ENCODE measurements around the gene HMX1. TPM values are rescaled to one million over a fixed set of nuclear protein-coding genes. Genes with fewer than 3 reads are reported as not detected.

The HMX1 gene
- total and polyA plus RNA-seq, 2 donors: 0.26 TPM; not detected in 1

DNA sequence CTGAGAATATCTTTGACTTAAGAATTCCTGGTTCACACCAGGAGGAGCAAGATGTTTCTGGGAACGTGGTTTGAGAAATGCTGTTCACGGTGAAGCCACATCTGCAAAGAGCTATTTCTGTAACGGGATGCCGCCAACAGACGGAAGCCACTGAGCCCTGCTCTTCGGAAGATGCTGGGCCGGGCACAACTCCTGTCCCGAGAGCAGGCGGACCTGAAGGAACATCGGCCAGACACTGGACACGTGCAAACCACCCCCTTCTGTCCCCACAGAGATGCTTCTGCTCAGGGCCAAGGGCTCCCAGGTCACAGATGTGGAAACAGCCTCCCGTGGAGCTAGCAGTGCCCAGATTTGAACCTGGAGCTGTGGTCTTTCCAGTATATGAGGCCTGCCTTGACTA, 24.3 kb downstream of the HMX1 start:
- no peaks in the 10 kb centered on the region for H3K4me1 ChIP-seq (ENCODE audit: insufficient read depth)
- H3K36me3 ChIP-seq (ENCODE audit: insufficient read depth): no peaks in the 10 kb centered on the region
- no peak overlapping the region for H3K27ac ChIP-seq (ENCODE audit: low read depth)
- WGBS: 70% methylated on average over 12 of the region's 12 CpGs
- no peak overlapping the region for H3K4me3 ChIP-seq (ENCODE audit: low read depth, low read length)
- DNase-seq (ENCODE audit: extremely low spot score): no peak

DNA sequence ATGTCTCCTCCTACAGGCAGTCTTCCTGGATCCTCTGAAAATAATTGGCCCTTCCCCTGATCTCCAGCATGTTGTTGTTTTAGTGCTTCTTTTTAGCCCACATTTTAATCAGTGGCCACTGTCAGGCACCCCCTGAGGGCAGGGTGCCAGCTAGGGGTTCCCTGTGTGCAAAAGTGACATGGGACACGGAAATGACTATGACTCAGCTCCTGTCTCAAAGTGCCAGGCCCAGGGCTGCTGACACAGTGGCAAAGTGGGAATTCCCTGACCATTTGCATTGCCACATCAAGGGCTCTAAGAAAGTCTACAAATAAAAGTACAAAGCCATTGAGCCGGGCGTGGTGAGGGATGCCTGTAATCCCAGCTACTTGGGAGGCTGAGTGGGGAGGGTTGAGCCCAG, 24.8 kb downstream of the HMX1 start:
- H3K36me3 ChIP-seq (ENCODE audit: insufficient read depth): no peaks in the 10 kb centered on the region
- WGBS: 73% methylated on average over 3 of the region's 3 CpGs
- no peak for DNase-seq (ENCODE audit: extremely low spot score)
- no peaks in the 10 kb centered on the region for H3K4me1 ChIP-seq (ENCODE audit: insufficient read depth)
- H3K4me3 ChIP-seq (ENCODE audit: low read depth, low read length): no peak overlapping the region
- H3K27ac ChIP-seq (ENCODE audit: low read depth): no peak overlapping the region

DNA sequence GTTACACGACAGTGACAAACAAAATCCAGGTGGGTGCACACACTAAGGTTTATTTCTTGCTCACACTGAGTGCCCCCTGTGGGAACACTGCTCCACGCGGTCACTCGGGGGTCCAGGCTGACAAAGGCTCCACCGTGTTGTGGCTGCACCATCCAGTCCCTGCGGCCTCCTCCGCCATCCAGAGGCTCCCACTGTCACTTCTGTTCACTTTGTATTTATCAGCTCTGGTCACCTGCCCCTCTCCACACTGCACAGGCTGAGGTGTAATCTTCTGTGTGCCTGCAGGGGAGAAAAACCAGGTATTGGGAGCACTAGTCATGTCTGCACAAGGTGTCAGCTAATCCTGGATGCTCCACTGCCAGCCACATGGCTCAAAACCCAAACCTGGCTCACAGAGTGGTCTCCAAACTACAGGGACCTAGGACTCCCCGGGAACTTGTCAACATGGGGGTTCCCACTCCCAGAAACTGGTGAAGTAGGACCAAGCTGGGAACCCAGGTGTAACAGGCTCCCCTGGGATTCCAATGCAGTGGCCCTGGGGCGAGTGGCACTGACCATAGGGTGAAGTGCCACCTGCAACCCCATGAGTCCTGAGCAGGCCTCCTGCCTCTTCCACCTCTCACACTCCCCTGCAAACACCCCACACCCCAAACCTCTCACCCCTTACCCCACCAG, 25.5 kb downstream of the HMX1 start:
- WGBS: 79% methylated on average over 9 of the region's 9 CpGs
- Histone ChIP-seq H3K4me3 (ENCODE audit: low read depth, low read length) (no peak overlapping the region), H3K4me1 (ENCODE audit: insufficient read depth) (no peaks in the 10 kb centered on the region), H3K36me3 (ENCODE audit: insufficient read depth) (no peaks in the 10 kb centered on the region), H3K27ac (ENCODE audit: low read depth) (no peak overlapping the region)
- DNase-seq (ENCODE audit: extremely low spot score): no peak

DNA sequence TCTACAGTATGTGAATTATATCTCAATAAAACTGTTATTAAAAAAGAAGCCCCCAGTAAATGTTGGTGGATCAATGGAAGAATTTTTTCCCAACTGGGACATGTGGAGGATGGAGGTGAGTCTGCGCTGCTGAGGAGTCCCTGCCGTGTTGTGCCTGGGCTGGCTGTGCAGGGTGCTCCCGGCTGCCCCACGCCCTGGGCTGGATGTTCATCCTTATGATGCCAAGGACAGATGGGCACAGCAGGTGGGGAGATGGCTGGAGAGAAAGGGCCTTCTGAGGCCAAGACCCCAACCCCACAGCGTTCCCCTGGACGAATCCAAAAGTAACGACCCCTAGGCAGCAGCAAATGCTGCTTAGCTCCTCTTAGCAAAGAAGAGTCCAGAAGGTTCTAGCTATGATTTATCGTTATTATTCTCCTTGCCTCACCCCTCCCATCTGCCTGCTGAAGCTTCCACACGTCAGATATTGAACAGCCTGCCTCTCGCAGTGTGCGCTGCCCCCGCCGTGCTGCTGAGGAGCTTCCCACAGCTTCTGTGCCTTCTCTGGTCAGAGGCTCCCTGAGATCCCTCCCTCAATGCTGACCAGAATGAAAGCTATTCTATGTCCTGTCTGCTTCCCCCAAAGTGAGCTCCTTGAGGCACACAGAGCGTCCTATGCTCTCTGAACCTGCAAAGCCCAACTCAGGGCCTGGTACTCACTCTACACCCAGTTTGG, 26.5 kb downstream of the HMX1 start:
- WGBS: 75% methylated on average over 14 of the region's 14 CpGs
- Histone ChIP-seq H3K36me3 (ENCODE audit: insufficient read depth) (no peaks in the 10 kb centered on the region), H3K4me1 (ENCODE audit: insufficient read depth) (no peaks in the 10 kb centered on the region), H3K4me3 (ENCODE audit: low read depth, low read length) (no peak overlapping the region), H3K27ac (ENCODE audit: low read depth) (no peak overlapping the region)
- DNase-seq (ENCODE audit: extremely low spot score): no peak

DNA sequence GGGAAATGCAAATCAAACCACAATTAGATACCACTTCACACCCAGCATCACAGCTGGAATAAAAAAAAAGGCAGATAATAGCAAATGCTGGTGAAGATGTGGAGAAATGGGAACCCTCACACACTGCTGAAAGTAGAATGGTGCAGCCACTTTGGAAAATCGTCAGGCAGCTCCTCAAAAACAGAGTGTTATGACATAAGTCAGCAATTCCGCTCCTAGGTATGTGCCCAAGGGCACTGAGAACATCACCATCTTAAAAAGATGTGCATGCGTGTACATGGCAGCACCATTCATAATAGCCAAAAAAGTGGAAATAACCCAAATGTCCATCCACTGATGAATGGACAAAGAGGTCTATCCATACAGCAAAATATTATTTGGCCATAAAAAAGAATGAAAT, 28.0 kb downstream of the HMX1 start:
- H3K4me3 ChIP-seq (ENCODE audit: low read depth, low read length): no peak overlapping the region
- H3K36me3 ChIP-seq (ENCODE audit: insufficient read depth): no peaks in the 10 kb centered on the region
- 87% methylated on average over 3 of the region's 3 CpGs for WGBS
- no peaks in the 10 kb centered on the region for H3K4me1 ChIP-seq (ENCODE audit: insufficient read depth)
- H3K27ac ChIP-seq (ENCODE audit: low read depth): no peak overlapping the region
- no peak for DNase-seq (ENCODE audit: extremely low spot score)

DNA sequence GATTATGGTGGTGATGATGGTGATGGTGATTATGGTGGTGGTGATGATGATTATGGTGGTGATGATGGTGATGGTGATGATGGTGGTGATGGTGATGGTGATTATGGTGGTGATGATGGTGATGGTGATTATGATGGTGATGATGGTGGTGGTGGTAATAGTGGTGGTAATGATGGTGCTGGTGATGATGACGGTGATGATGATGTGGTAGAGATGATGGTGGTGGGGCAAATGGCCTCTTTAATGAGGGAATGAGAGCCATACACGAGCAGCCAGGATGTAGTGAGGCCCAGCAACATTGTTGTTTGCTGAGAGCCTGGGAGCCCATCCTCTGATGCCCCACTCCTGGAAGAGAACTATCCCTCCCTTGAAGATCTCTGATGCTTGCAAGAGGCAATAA, 29.0 kb downstream of the HMX1 start:
- no peak overlapping the region for H3K4me3 ChIP-seq (ENCODE audit: low read depth, low read length)
- WGBS: 54% methylated on average over 2 of the region's 2 CpGs
- no peaks in the 10 kb centered on the region for H3K36me3 ChIP-seq (ENCODE audit: insufficient read depth)
- H3K27ac ChIP-seq (ENCODE audit: low read depth): no peak overlapping the region
- H3K4me1 ChIP-seq (ENCODE audit: insufficient read depth): no peaks in the 10 kb centered on the region
- DNase-seq (ENCODE audit: extremely low spot score): no peak

DNA sequence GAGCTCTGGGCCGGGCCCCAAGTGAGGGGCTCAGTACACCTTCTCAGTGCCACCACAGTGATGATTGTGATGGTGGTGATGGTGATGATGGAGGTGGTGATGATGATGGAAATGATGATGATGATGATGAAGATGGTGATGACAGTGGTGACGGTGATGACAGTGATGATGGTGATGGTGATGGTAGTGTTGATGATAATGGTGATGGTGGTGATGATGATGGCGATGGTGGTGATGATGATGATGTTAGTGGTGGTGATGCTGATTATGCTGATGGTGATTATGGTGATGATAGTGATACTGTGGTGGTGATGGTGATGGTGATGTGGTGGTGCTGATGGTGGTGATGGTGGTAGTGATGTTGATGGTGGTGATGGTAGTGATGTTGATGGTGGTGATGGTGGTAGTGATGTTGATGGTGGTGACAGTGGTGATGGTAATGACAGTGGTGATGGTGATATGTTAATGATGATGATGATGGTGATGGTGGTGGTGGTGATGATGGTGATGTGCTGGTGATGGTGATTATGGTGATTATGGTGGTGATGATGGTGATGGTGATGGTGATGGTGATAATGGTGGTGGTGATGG, 29.9 kb downstream of the HMX1 start:
- no peaks in the 10 kb centered on the region for H3K36me3 ChIP-seq (ENCODE audit: insufficient read depth)
- no peak for DNase-seq (ENCODE audit: extremely low spot score)
- no peaks in the 10 kb centered on the region for H3K4me1 ChIP-seq (ENCODE audit: insufficient read depth)
- no peak overlapping the region for H3K27ac ChIP-seq (ENCODE audit: low read depth)
- no peak overlapping the region for H3K4me3 ChIP-seq (ENCODE audit: low read depth, low read length)
- 93% methylated on average over 3 of the region's 3 CpGs for WGBS

DNA sequence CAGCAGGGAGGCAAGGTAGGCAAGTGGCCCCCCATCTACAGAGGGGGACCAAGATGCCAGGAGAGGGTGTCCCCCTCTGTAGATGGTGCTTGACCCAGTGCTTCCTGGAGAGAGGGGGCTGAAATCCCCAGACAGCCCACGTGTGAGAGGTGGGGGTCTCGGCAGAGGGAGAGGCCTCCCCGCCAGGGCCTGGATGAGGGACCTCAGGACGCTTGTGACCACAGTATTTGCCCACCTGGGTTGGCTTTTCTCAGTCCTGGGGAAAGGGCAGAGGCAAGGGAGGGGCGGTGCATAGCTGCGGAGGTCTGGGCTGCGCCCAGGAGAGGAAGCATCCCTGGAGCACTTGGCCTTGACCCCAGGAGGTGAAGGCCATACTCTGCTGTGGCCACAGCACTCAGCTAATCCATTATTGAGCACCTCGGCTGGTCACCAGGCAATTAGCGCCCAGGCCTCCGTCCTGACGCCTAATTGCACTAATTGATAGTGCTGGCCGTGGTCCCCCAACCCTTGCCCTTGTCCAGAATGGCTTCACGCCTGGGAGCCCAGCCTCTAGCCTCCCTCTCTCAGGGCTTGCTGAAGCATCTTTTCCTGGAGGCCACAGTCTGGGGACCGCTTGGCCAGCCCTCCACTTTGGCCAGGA, 30.7 kb downstream of the HMX1 start:
- Histone ChIP-seq H3K36me3 (ENCODE audit: insufficient read depth) (no peaks in the 10 kb centered on the region), H3K4me3 (ENCODE audit: low read depth, low read length) (no peak overlapping the region), H3K4me1 (ENCODE audit: insufficient read depth) (no peaks in the 10 kb centered on the region), H3K27ac (ENCODE audit: low read depth) (no peak overlapping the region)
- no peak for DNase-seq (ENCODE audit: extremely low spot score)
- WGBS: 69% methylated on average over 14 of the region's 14 CpGs

DNA sequence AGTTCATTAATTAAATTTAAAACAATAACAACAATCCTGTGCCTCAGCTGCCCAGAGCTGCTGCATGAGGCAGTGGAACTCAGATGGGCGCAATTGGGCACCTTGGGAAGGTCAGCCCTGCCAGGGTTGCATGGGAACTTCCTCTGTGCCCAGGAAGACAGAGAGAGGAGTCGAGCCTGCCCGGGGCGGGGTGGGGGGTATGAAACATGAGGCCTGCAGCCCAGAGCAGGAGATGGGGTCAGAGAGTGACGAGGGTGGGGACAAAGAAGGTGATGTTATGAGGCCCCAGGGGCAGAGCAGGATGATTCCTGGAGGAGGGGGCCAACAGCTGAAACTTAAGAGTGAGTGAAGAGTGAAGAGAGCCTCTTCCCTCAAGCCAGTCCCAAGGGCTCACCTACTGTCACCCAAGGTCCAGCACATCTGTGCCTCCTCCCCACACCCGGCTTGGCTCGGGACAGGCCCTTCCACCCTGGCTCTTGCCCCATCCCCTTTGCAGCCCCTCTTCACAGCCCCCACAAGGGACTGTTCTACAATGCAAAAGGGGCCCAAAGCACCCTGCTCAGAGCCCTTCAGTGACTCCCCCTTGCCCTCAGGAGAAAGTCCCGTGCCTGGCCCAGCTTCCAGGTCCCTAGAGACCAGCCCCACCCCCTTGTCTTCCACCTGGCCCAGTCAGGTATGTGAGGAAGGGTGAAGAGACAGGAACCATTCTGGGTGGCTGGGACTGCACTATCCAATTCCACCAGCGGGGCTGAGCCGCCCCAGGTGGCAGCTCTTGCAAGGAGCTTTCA, 31.4 kb downstream of the HMX1 start:
- no peak overlapping the region for H3K27ac ChIP-seq (ENCODE audit: low read depth)
- H3K36me3 ChIP-seq (ENCODE audit: insufficient read depth): no peaks in the 10 kb centered on the region
- WGBS: 74% methylated on average over 10 of the region's 10 CpGs
- H3K4me1 ChIP-seq (ENCODE audit: insufficient read depth): no peaks in the 10 kb centered on the region
- no peak for DNase-seq (ENCODE audit: extremely low spot score)
- no peak overlapping the region for H3K4me3 ChIP-seq (ENCODE audit: low read depth, low read length)

DNA sequence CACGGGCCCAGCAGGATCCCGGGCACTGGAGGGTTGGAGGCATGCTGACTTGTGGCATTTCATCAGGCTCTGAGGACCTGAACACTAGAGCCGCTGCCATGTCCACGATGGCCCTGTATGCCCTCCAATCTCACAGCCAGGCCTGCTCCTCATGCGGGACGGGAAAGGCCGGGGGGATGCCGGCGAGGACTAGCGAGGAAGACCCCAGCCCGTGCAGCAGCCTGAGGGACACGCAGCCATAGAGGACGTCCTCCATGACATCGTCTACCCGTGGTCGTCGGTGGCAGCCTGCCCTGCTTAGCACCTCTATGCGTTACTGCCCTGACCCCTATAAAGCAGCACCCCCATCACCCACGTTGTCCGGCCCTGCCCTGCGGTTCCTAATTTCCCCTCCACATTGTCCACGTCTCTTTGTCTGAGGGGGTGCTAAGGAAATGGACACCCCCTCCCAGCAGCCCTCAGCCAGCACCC, 32.6 kb downstream of the HMX1 start:
- H3K27ac ChIP-seq (ENCODE audit: low read depth): no peak overlapping the region
- no peak for DNase-seq (ENCODE audit: extremely low spot score)
- H3K4me1 ChIP-seq (ENCODE audit: insufficient read depth): no peaks in the 10 kb centered on the region
- H3K36me3 ChIP-seq (ENCODE audit: insufficient read depth): no peaks in the 10 kb centered on the region
- H3K4me3 ChIP-seq (ENCODE audit: low read depth, low read length): no peak overlapping the region
- WGBS: 75% methylated on average over 22 of the region's 22 CpGs

DNA sequence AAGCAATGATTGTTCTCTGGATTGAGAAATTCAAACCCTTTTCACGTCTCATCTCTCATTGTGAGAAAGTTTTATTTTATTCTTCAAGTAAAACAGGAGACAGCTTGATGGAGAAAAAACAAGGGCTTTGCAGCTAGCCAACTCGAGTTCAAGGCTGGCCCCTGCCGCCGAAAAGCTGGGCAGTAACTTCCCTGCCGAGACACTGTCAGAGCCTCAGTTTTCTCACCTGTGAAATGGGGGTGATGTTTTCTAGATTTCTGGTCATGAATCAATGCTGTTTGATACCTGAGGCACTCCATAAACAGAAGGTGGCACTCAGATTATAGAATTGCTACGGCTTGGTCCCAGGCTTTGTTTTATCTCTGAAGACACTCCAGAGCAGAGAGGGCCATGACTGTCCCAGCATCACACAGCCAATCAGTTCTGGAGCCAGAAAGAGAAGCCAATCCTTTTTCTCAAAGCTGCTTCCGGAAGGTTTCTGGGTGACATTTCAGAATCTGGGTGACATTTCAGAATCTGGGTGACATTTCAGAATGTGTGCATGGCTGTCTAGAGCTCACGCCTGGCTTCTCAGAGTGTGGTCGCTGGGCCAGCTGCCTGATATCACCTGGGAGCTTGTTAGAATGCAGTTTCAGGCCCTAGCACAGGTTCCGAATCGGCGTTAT, 33.2 kb downstream of the HMX1 start:
- Histone ChIP-seq H3K4me1 (ENCODE audit: insufficient read depth) (no peaks in the 10 kb centered on the region), H3K27ac (ENCODE audit: low read depth) (no peak overlapping the region), H3K4me3 (ENCODE audit: low read depth, low read length) (no peak overlapping the region), H3K36me3 (ENCODE audit: insufficient read depth) (no peaks in the 10 kb centered on the region)
- whole genome bisulfite sequencing: 77% methylated on average over 12 of the region's 12 CpGs
- DNase-seq (ENCODE audit: extremely low spot score): no peak

DNA sequence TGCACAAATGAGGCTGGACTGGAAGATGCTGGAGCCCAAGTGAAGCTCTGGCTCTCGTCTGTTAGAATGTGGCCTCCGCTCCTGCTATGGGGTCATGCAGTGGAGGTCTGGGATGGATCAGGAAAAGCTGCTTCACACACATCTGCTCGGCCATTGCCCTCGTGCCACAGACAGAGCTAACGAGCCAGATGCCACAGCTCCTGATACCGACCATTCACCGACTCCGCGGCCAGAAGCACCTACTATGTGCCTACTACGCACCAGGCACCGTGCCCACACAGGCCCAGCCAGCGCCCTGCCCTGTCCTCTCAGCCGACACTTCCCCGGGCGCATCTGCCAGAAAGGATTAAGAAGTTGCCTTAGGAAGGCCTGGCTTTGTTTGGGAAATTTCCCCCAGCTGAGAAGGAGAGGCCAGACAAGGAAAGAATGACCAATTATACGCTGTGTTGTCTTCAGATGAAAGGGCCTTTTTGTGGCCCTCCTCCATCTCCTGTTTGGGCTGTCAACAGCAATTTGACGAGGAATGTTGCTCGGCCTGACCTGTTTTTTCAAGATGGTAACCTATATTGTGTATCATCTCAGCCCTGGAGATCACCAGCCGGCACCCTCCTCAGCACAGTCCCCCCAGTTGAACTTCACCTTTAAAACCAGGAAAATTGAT, 34.3 kb downstream of the HMX1 start:
- Histone ChIP-seq H3K4me3 (ENCODE audit: low read depth, low read length) (no peak overlapping the region), H3K4me1 (ENCODE audit: insufficient read depth) (no peaks in the 10 kb centered on the region), H3K27ac (ENCODE audit: low read depth) (no peak overlapping the region), H3K36me3 (ENCODE audit: insufficient read depth) (no peaks in the 10 kb centered on the region)
- no peak for DNase-seq (ENCODE audit: extremely low spot score)
- WGBS: 46% methylated on average over 19 of the region's 19 CpGs

Measured in urinary bladder (tissue), 4 donors.